Left ventricle myocardium inferior (tissue), 1 donor: Measurements from ENCODE around the gene SBF2. TPM values are rescaled to one million over a fixed set of nuclear protein-coding genes. Genes with fewer than 3 reads are reported as not detected.

ENCODE experiments used
- DNase-seq: peaks from one replicate; pipeline ENCODE4 v3.0.0-alpha.2; 2020
- H3K27ac ChIP-seq: fragments of 200-600 bp; replicated peaks from 2 replicates; pipeline ENCODE4 v1.8.0; 2021
- H3K27me3 ChIP-seq: fragments of 200-600 bp; 2 replicates; pipeline ENCODE4 v1.8.0; 2021; ENCODE audit warnings: low read depth
- H3K36me3 ChIP-seq: fragments of 200-600 bp; 2 replicates; pipeline ENCODE4 v1.8.0; 2021
- H3K4me1 ChIP-seq: fragments of 200-600 bp; 2 replicates; pipeline ENCODE4 v1.8.0; 2021
- H3K4me3 ChIP-seq: fragments of 200-600 bp; 2 replicates; pipeline ENCODE4 v1.8.0; 2021; ENCODE audit warnings: mild to moderate bottlenecking, moderate library complexity
- H3K9me3 ChIP-seq: fragments of 200-600 bp; replicated peaks from 2 replicates; pipeline ENCODE4 v1.8.0; 2021
- intact Hi-C: fragments of 100-400 bp; cut with micrococcal nuclease; formaldehyde crosslinking; loops from one replicate; pipeline ENCODE4 v1.11.0; 2022
- total RNA-seq: library from RNA; stranded (reverse); fragmentation: NEBNext Ultra II Directional; extraction: Animal tissue kit (Norgen Biotek cat#: 25700); gene quantifications from one replicate; pipeline ENCODE4 v1.2.1, GENCODE V29; 2021
- TF ChIP-seq, protein P1 (sequence below): fragments of 200-600 bp; IDR thresholded peaks from 2 replicates; pipeline ENCODE4 v1.8.0; 2021; ENCODE audit warnings: antibody characterized with exemption, mild to moderate bottlenecking, borderline replicate concordance
- donor health status: DM: no; HTN: yes; CAD: no; lungs with severe emphysema.

SBF2 gene
- total RNA-seq, 1 donor from 2014 or later, result 17.8 TPM

DNA sequence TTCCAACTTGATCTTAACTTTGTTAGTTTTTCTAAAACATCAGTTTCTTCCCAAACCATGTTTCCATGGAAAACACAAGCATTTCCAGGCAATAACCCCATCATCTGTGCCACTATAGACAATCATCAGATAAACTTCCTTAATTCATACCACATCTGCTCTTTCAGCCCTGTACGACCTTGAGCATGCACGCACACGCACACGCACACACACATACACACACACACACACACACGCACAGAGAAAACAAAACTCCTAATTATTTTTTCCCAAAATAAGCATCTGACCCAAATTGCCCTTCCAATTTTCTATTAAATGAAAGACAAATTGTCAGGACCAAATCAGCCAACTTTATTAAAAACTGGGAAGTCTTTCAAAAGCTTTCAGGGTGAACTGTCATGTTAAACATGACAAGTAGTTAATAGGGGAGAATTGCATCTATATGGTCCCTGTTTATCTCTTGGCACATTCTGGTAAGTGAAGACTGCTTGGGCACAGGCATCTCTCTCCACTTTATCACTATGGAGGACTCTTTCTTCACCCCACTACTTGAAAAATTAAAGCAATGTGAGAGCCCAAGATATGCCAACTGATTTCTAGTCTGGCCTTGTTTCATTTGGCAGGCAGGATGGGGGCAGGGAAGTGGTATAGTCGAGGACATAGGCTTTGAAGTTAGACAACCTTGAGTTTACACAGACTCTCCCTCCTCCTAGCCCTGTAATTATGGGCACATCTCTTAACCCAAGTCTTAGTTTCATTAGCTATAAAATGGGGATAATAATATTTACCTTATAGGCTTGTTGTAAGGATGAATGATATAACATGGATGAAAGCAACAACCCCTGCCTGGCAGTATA lies 25.9 kb upstream of the SBF2 start:
- no peaks in the 10 kb centered on the region for H3K9me3 ChIP-seq
- peaks cover 37% of the 10 kb centered on the region for H3K4me1 ChIP-seq
- intact Hi-C loops, result loop anchor here (10.0 kb wide), 2 partner anchors 345 to 455 kb away; no protein-coding TSS in a partner anchor
- H3K27ac ChIP-seq, result no peak overlapping the region
- no peaks in the 10 kb centered on the region for H3K27me3 ChIP-seq
- DNase-seq, result no peak
- TF ChIP-seq, protein P1, sequence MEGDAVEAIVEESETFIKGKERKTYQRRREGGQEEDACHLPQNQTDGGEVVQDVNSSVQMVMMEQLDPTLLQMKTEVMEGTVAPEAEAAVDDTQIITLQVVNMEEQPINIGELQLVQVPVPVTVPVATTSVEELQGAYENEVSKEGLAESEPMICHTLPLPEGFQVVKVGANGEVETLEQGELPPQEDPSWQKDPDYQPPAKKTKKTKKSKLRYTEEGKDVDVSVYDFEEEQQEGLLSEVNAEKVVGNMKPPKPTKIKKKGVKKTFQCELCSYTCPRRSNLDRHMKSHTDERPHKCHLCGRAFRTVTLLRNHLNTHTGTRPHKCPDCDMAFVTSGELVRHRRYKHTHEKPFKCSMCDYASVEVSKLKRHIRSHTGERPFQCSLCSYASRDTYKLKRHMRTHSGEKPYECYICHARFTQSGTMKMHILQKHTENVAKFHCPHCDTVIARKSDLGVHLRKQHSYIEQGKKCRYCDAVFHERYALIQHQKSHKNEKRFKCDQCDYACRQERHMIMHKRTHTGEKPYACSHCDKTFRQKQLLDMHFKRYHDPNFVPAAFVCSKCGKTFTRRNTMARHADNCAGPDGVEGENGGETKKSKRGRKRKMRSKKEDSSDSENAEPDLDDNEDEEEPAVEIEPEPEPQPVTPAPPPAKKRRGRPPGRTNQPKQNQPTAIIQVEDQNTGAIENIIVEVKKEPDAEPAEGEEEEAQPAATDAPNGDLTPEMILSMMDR, result no peak
- no peaks in the 10 kb centered on the region for H3K36me3 ChIP-seq
- no peak overlapping the region for H3K4me3 ChIP-seq

DNA sequence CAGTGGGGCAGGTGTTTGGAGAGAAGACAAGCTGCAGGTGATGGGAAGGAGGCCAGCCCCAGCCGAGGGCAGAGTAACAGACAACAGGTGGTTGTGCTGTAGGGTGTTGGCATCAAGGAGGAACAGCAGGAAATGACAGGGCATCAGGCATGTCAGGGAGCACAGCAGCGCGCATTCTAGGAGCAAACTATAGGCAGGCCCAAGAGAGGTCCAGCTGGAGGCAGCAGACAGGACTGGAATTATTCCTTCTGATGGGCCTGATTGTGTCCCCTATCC lies 24.4 kb upstream of the SBF2 start:
- H3K9me3 ChIP-seq, result no peaks in the 10 kb centered on the region
- no peak overlapping the region for H3K27ac ChIP-seq
- TF ChIP-seq, protein P1, result no peak
- H3K4me1 ChIP-seq, result peaks cover 31% of the 10 kb centered on the region
- H3K27me3 ChIP-seq, result no peaks in the 10 kb centered on the region
- no peak overlapping the region for H3K4me3 ChIP-seq
- H3K36me3 ChIP-seq, result no peaks in the 10 kb centered on the region
- intact Hi-C loops, result no loop called here
- DNase-seq, result no peak

DNA sequence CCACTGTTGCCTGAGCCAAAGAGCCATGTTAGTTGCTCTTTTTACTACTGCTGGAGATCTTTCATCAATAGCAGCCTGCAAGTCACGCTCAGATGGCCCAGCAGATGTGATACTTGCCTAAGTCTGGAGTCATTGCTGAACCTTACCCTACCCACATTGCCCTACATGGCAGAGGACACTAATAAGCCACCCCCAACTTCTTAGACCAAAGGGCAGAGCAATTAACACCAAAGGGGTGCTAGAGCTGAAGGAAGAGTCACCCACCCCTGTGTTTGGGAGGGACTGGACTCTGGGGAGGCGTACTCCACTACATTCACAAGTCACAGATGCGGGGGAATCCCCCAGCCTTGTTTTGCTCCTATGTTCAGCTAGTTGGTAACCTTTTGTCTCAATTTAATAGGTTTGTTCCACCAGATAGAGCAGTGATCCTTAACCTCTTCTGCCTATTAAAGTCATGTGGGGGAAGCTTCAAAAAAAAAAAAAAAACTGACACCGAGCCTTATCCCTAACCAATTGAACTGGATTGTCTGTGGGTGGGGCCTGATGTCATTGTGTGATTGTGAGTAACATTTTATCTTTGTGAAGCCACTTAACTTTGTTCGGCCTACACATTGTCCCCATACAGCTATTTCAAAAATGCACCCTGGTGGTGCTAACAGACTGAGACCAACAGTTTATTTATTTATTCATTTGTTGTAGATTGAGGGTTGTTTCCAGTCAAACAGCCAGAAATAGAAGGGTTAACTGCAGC lies 23.9 kb upstream of the SBF2 start:
- peaks cover 26% of the 10 kb centered on the region for H3K4me1 ChIP-seq
- H3K27ac ChIP-seq, result no peak overlapping the region
- intact Hi-C loops, result no loop called here

DNA sequence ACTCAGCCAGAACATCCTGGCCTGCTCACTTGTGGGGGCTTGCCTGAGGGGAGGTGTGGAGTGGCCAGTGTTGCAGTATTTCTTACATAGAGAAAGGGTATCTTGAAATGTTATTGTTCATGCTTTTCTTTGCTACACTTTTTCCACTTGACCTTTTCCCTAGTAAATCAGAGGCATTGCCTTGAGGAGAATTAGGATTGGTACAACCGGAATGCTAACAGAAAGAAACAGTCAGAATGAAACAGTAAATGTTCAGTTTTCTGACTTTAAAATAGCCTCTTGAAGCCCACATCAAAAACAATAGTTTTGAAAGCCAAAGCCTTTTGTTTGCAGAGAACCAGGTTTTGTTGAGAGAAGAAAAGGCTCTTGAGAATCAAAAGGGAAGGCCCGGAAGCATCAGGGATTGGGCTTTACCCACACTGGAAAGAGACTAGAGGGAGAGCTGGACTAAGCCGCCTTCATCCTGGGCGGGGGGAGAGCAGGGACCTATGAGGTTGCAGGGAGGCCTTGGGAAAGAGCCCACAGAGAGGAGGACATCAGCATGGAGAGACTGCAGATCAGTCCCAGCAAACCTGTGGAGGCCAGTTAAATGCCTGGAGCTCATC lies 23.2 kb upstream of the SBF2 start:
- Histone ChIP-seq H3K27me3 (no peaks in the 10 kb centered on the region), H3K36me3 (no peaks in the 10 kb centered on the region), H3K9me3 (no peaks in the 10 kb centered on the region), H3K4me1 (peaks cover 19% of the 10 kb centered on the region), H3K27ac (no peak overlapping the region), H3K4me3 (no peak overlapping the region)
- DNase-seq, result no peak
- intact Hi-C loops, result no loop called here
- TF ChIP-seq, protein P1, result no peak

More for the DNA sequence above, 23.9 kb upstream of the SBF2 start:
- H3K27me3 ChIP-seq, result no peaks in the 10 kb centered on the region
- H3K9me3 ChIP-seq, result no peaks in the 10 kb centered on the region
- H3K4me3 ChIP-seq, result no peak overlapping the region
- no peak for DNase-seq
- TF ChIP-seq, protein P1, result no peak
- H3K36me3 ChIP-seq, result no peaks in the 10 kb centered on the region

DNA sequence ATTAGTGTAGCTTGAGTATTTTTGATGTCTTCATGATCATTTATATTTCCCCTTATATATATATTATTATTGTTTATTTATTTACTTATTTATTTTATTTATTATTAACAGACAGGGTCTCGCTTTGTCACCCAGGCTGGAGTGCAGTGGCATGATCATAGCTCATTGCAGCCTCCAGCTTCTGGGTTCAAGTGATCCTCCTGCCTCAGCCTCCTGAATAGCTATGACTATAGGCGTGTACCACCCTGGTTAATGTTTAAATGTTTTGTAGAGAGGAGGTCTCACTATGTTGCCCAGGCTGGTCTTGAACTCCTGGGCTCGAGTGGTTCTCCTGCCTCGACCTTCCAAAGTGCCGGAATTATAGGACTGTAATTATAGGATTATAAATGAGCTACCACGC lies 21.1 kb upstream of the SBF2 start:
- H3K4me1 ChIP-seq, result peaks cover 27% of the 10 kb centered on the region
- no peaks in the 10 kb centered on the region for H3K27me3 ChIP-seq
- intact Hi-C loops, result no loop called here
- no peak overlapping the region for H3K4me3 ChIP-seq
- no peak for DNase-seq
- no peaks in the 10 kb centered on the region for H3K9me3 ChIP-seq
- TF ChIP-seq, protein P1, result no peak
- no peaks in the 10 kb centered on the region for H3K36me3 ChIP-seq
- no peak overlapping the region for H3K27ac ChIP-seq
